Stomach (tissue), 9 donors: ENCODE measurements around the gene SLC3A2. TPM values are rescaled to one million over a fixed set of nuclear protein-coding genes. Genes with fewer than 3 reads are reported as not detected.

Experiments used
- DNase-seq, 2 donors: peaks; one replicate each; pipeline versions ENCODE4 v3.0.0 to v3.0.0-alpha.2; 2013 to 2019
- H3K27ac ChIP-seq, 5 donors: fragments of 200-600 bp in 4 of 5; sonication (generic) in 4 of 5; one replicate each; pipeline ENCODE4 v1.5.1; 2013 to 2019; ENCODE audit warnings: mild to moderate bottlenecking in 1 of 5, moderate library complexity in 1 of 5
- H3K27me3 ChIP-seq, 3 donors: fragments of 200-600 bp; sonication (generic); one replicate each; pipeline ENCODE4 v1.5.1; 2017 to 2019; ENCODE audit warnings: mixed run types in 1 of 3
- H3K36me3 ChIP-seq, 4 donors: fragments of 200-600 bp; sonication (generic); 1 replicate in 3 of 4; 2 replicates in 1 of 4; pipeline ENCODE4 v1.5.1; 2016 to 2019
- H3K4me1 ChIP-seq, 4 donors: fragments of 200-600 bp; sonication (generic); one replicate each; pipeline ENCODE4 v1.5.1; 2016 to 2019
- H3K4me3 ChIP-seq, 4 donors: fragments of 200-600 bp; sonication (generic) in 3 of 4; one replicate each; pipeline ENCODE4 v1.5.1; 2016 to 2019; ENCODE audit warnings: mild to moderate bottlenecking in 1 of 4
- H3K9me3 ChIP-seq, 4 donors: fragments of 200-600 bp; sonication (generic); one replicate each; pipeline ENCODE4 v1.5.1; 2016 to 2019
- CTCF ChIP-seq, 7 experiments: fragments of 450-650 bp in 4 of 7; fragments of 200-600 bp in 3 of 7; sonication (generic) in 3 of 7; IDR thresholded peaks; one replicate each; pipeline ENCODE4 v1.5.1; 2016 to 2019; ENCODE audit warnings: antibody characterized with exemption in 7 of 7, control low read depth in 2 of 7, mild to moderate bottlenecking in 1 of 7
- EP300 ChIP-seq: sonication (generic); formaldehyde crosslinking; IDR thresholded peaks from one replicate; pipeline ENCODE4 v1.6.1; 2017; ENCODE audit warnings: antibody characterized with exemption
- POLR2A ChIP-seq, 4 donors: fragments of 450-650 bp; IDR thresholded peaks; one replicate each; pipeline ENCODE4 v1.6.1; 2016; ENCODE audit warnings: antibody characterized with exemption in 4 of 4, control low read depth in 2 of 4, mild to moderate bottlenecking in 1 of 4, moderate library complexity in 1 of 4
- POLR2AphosphoS5 ChIP-seq, 3 donors: sonication (generic); formaldehyde crosslinking; IDR thresholded peaks; one replicate each; pipeline ENCODE4 v1.6.1; 2016; ENCODE audit warnings: antibody characterized with exemption in 3 of 3
- WGBS, 5 donors: extraction: QIAGEN DNeasy Blood & Tissue Kit in 3 of 5; methylation state at CpG; one replicate each; pipeline versions ENCODE4 v1.1.5 to v1.1.7; 2013 to 2018; 5-methylcytosine and 5-hydroxymethylcytosine counted together
- intact Hi-C: fragments of 100-400 bp; cut with DNase I; formaldehyde crosslinking; loops from one replicate; pipeline ENCODE4 v1.15.1; 2023; ENCODE audit warnings: low total_unique reads
- polyA plus RNA-seq, 3 donors: library from polyadenylated mRNA; stranded (reverse); fragments of 200-250 nt; gene quantifications; one replicate each; pipeline ENCODE4 v1.2.3, GENCODE V29; 2013
- total RNA-seq, 5 donors: library from RNA; depleted of rRNA; stranded (reverse); fragments of >200 nt; gene quantifications; one replicate each; pipeline versions ENCODE4 v1.1.0 to v1.2.3, GENCODE V29; 2014 to 2016
- donor health status: healthy with polysubstance abuse.
- donor health status: Bipolar disorder and iron deficiency.
- donor health status: healthy.

Gene SLC3A2
- total and polyA plus RNA-seq, 8 donors: 36.0 to 255 (median 127) TPM

GRCh38 chr11:62851807-62852522 is 28.7 kb upstream of the SLC3A2 start:
- peaks cover 26 to 50% (median 34%) of the 10 kb centered on the region in 4 donors for H3K4me1 ChIP-seq
- intact Hi-C loops: loop anchor here (10.0 kb wide), 1 partner anchor 57 kb away; the partner anchor contains the start of gene TMEM223
- peaks cover 31 to 35% (median 32%) of the 10 kb centered on the region in 4 donors for H3K36me3 ChIP-seq
- no peak for DNase-seq
- TF ChIP-seq POLR2A (IDR thresholded peaks at IDR 0.05): no peak
- no peak for TF ChIP-seq EP300
- TF ChIP-seq CTCF (IDR thresholded peaks at IDR 0.05): no peak
- TF ChIP-seq POLR2AphosphoS5 (IDR thresholded peaks at IDR 0.05): no peak
- no peaks in the 10 kb centered on the region for H3K9me3 ChIP-seq
- peak overlapping the region in 1 of 5 donors; percentile 2 for H3K27ac ChIP-seq
- H3K27me3 ChIP-seq: no peaks in the 10 kb centered on the region
- WGBS, 5 donors: 31 to 56% (median 50%) methylated on average over 3 of the region's 3 CpGs
- no peak overlapping the region for H3K4me3 ChIP-seq

- H3K9me3 ChIP-seq: no peaks in the 10 kb centered on the region
- TF ChIP-seq EP300: no peak
- TF ChIP-seq CTCF (IDR thresholded peaks at IDR 0.05): no peak
- TF ChIP-seq POLR2A (IDR thresholded peaks at IDR 0.05): no peak
- no peak for TF ChIP-seq POLR2AphosphoS5 (IDR thresholded peaks at IDR 0.05)
- peak overlapping the region in 2 of 4 donors; percentile 92 to 99 for H3K4me3 ChIP-seq
- peaks cover 29 to 56% (median 40%) of the 10 kb centered on the region in 4 donors for H3K4me1 ChIP-seq
- DNase-seq: no peak
- no peak overlapping the region for H3K27ac ChIP-seq
- H3K27me3 ChIP-seq: no peaks in the 10 kb centered on the region
- peaks cover 31 to 35% (median 32%) of the 10 kb centered on the region in 4 donors for H3K36me3 ChIP-seq
- intact Hi-C loops: loop anchor here (10.0 kb wide), 1 partner anchor 58 kb away; the partner anchor contains the start of gene TMEM223
Measured at GRCh38 chr11:62852523-62853188, 28.0 kb upstream of the SLC3A2 start.

GRCh38 chr11:62853279-62853965 is 27.3 kb upstream of the SLC3A2 start:
- Histone ChIP-seq H3K4me1 (peaks cover 29 to 62% (median 42%) of the 10 kb centered on the region in 4 donors), H3K4me3 (peak overlapping the region in 3 of 4 donors; percentile 72 to 99 (median 92)), H3K27me3 (no peaks in the 10 kb centered on the region), H3K9me3 (no peaks in the 10 kb centered on the region), H3K36me3 (peaks cover 31 to 35% (median 32%) of the 10 kb centered on the region in 4 donors), H3K27ac (peak overlapping the region in 3 of 5 donors; percentile 79 to 89 (median 84))
- DNase-seq: no peak
- WGBS, 5 donors: 32 to 53% (median 46%) methylated on average over 7 of the region's 7 CpGs
- TF ChIP-seq CTCF (IDR thresholded peaks at IDR 0.05) (no peak), EP300 (no peak), POLR2AphosphoS5 (IDR thresholded peaks at IDR 0.05) (no peak), POLR2A (IDR thresholded peaks at IDR 0.05) (no peak)
- intact Hi-C loops: loop anchor here (10.0 kb wide), 1 partner anchor 59 kb away; the partner anchor contains the start of gene TMEM223
